GM12878 (cell line): Measurements from ENCODE around the gene CTR9. TPM values are rescaled to one million over a fixed set of nuclear protein-coding genes. Genes with fewer than 3 reads are reported as not detected.
A peak's percentile ranks its signal among the peaks of the same experiment; 100 is the strongest.

Source experiments
- CBFB ChIP-seq: IDR thresholded peaks from 2 replicates; pipeline ENCODE4 v1.6.1; 2016; ENCODE audit warnings: antibody characterized with exemption, low read depth
- CUX1 ChIP-seq: IDR thresholded peaks from 2 replicates; pipeline ENCODE4 v1.6.1; 2012; ENCODE audit warnings: improper control_type of control experiment, low read depth, low read length; ENCODE audit not compliant: insufficient replicate concordance
- KLF5 ChIP-seq: fragments of 450-650 bp; IDR thresholded peaks from 2 replicates; pipeline ENCODE4 v1.6.1; 2014; ENCODE audit warnings: mild to moderate bottlenecking; ENCODE audit not compliant: partially characterized antibody
- MEF2A ChIP-seq: IDR thresholded peaks from 2 replicates; pipeline ENCODE4 v1.6.1; 2011; ENCODE audit warnings: low read depth, mild to moderate bottlenecking, low read length, moderate library complexity; ENCODE audit not compliant: insufficient read depth
- MEF2B ChIP-seq: fragments of 450-650 bp; IDR thresholded peaks from 2 replicates; pipeline ENCODE4 v1.6.1; 2018; ENCODE audit warnings: mild to moderate bottlenecking, moderate library complexity; ENCODE audit not compliant: partially characterized antibody, poor library complexity, severe bottlenecking
- MTA2 ChIP-seq: fragments of 450-650 bp; IDR thresholded peaks from 2 replicates; pipeline ENCODE4 v1.6.1; 2016; ENCODE audit warnings: low read depth, mild to moderate bottlenecking, moderate library complexity
- NR2F1 ChIP-seq: fragments of 450-650 bp; conservative IDR thresholded peaks from 2 replicates; pipeline ENCODE4 v1.6.1; 2017; ENCODE audit warnings: mild to moderate bottlenecking
- PML ChIP-seq: IDR thresholded peaks from 2 replicates; pipeline ENCODE4 v1.6.1; 2012; ENCODE audit warnings: low read length, inconsistent platforms
- RAD21 ChIP-seq: IDR thresholded peaks from 2 replicates; pipeline ENCODE4 v1.6.1; 2011; ENCODE audit warnings: mild to moderate bottlenecking, low read depth, low read length, moderate library complexity; ENCODE audit not compliant: insufficient read depth
- RAD51 ChIP-seq: fragments of 450-650 bp; IDR thresholded peaks from 2 replicates; pipeline ENCODE4 v1.6.1; 2016; ENCODE audit warnings: moderate library complexity, mild to moderate bottlenecking, inconsistent platforms
- SMAD1 ChIP-seq: fragments of 450-650 bp; IDR thresholded peaks from 2 replicates; pipeline ENCODE4 v1.6.1; 2018; ENCODE audit warnings: mild to moderate bottlenecking, low read depth; ENCODE audit not compliant: partially characterized antibody
- TCF12 ChIP-seq: IDR thresholded peaks from 2 replicates; pipeline ENCODE4 v1.6.1; 2011; ENCODE audit warnings: low read depth, mild to moderate bottlenecking, low read length
- ZBTB4 ChIP-seq: fragments of 450-650 bp; formaldehyde crosslinking; IDR thresholded peaks from 2 replicates; pipeline ENCODE4 v1.4.0; 2022; ENCODE audit warnings: mild to moderate bottlenecking, moderate library complexity
- polyA plus RNA-seq, 11 experiments: library from polyadenylated mRNA; depleted of rRNA in 4 of 11; unstranded in 6 of 11; stranded (reverse) in 5 of 11; fragments of >200 nt; fragmentation: Nextera tagmentation in 4 of 11; fragmentation: Illumina TruSeq in 1 of 11; extraction: Ambion mirVana in 4 of 11; extraction: Trizol in 1 of 11; gene quantifications; 1 replicate in 1 of 11; 2 replicates in 10 of 11; pipeline versions ENCODE4 v1.2.1 to v1.2.3, GENCODE V29; 2011 to 2016; ENCODE audit warnings: inconsistent platforms in 2 of 11, missing spikeins in 2 of 11, low read depth in 1 of 11
- total RNA-seq, 4 experiments: library from RNA; depleted of rRNA in 3 of 4; stranded (reverse); fragments of >200 nt in 3 of 4; fragmentation: Illumina TruSeq in 1 of 4; extraction: Trizol in 1 of 4; gene quantifications; 2 replicates each; pipeline versions ENCODE4 v1.2.1 to v1.2.3, GENCODE V29; 2013 to 2021

The CTR9 gene
- total and polyA plus RNA-seq, 10 of the 15 experiments (the other 5 are each of a cell fraction or from before 2014, with no cell fraction given) = 13.9 to 54.9 (median 28.9) TPM

- TF ChIP-seq ZBTB4 (CRISPR knock-in tag) (no peak), CUX1 (no peak), MEF2A (0 out of 2 replicates have a peak, but pooled peaks have one; percentile 39), NR2F1 (peak; percentile 86), TCF12 (peak; percentile 62; the same call in 1 of the 2 replicates), MEF2B (peak; percentile 71), SMAD1 (peak; percentile 68), RAD21 (peak; percentile 43; the same call in 1 of the 2 replicates), MTA2 (peak; percentile 91), PML (peak; percentile 92), KLF5 (peak; percentile 86), RAD51 (no peak), CBFB (peak; percentile 89)
- TF ChIP-seq, all 136 proteins: peak for 69
These were observed at the start of gene CTR9 (continued) for GRCh38 chr11:10750838-10751580.
